Right lobe of liver (tissue), 6 donors: Measurements from ENCODE around the gene SAPCD1. TPM values are rescaled to one million over a fixed set of nuclear protein-coding genes. Genes with fewer than 3 reads are reported as not detected.

ENCODE experiments used
- ATAC-seq, 4 donors: fragments of 200-7000 bp; cut with Tn5 transposase; one replicate each; pipeline ENCODE4 v1.9.1; 2020; ENCODE audit warnings: mild to moderate bottlenecking in 4 of 4, moderate library complexity in 4 of 4
- DNase-seq, 3 donors: peaks; one replicate each; pipeline ENCODE4 v3.0.0-alpha.2; 2020
- H3K27ac ChIP-seq, 3 donors: fragments of 200-600 bp; one replicate each; pipeline ENCODE4 v1.8.0; 2022
- H3K27me3 ChIP-seq, 2 donors: fragments of 200-600 bp; one replicate each; pipeline ENCODE4 v1.8.0; 2022
- H3K36me3 ChIP-seq, 4 donors: fragments of 200-600 bp; sonication (generic) in 1 of 4; one replicate each; pipeline versions ENCODE4 v1.5.1 to v1.8.0; 2017 to 2022; ENCODE audit warnings: control low read depth in 1 of 4
- H3K4me1 ChIP-seq, 4 donors: fragments of 200-600 bp; sonication (generic) in 1 of 4; one replicate each; pipeline versions ENCODE4 v1.5.1 to v1.8.0; 2017 to 2022; ENCODE audit warnings: control low read depth in 1 of 4
- H3K4me3 ChIP-seq, 3 donors: fragments of 200-600 bp; one replicate each; pipeline ENCODE4 v1.8.0; 2022
- H3K9me3 ChIP-seq, 4 donors: fragments of 200-600 bp; sonication (generic) in 1 of 4; one replicate each; pipeline versions ENCODE4 v1.5.1 to v1.8.0; 2017 to 2022; ENCODE audit warnings: control low read depth in 1 of 4
- POLR2A ChIP-seq: fragments of 450-650 bp; IDR thresholded peaks from one replicate; pipeline ENCODE4 v1.6.1; 2017; ENCODE audit warnings: antibody characterized with exemption, mild to moderate bottlenecking
- WGBS: methylation state at CpG from one replicate; pipeline ENCODE4 v1.1.6; 2018; ENCODE audit warnings: low coverage, low lambda C conversion rate; ENCODE audit not compliant: insufficient coverage; ENCODE audit errors: missing lambda C conversion rate; 5-methylcytosine and 5-hydroxymethylcytosine counted together
- intact Hi-C, 2 donors: fragments of 100-400 bp; cut with DNase I; formaldehyde crosslinking; loops; one replicate each; pipeline versions ENCODE4 v1.11.2 to v1.14.1; 2022
- total RNA-seq, 6 experiments: library from RNA; depleted of rRNA in 2 of 6; stranded (reverse); fragments of >200 nt in 2 of 6; fragmentation: NEBNext Ultra II Directional in 3 of 6; extraction: Animal tissue kit (Norgen Biotek cat#: 25700) in 3 of 6; gene quantifications; one replicate each; pipeline versions ENCODE4 v1.1.0 to v1.2.4, GENCODE V29; 2016 to 2023
- TF ChIP-seq, protein P1 (sequence below), 4 donors: fragments of 200-600 bp in 3 of 4; fragments of 450-650 bp in 1 of 4; IDR thresholded peaks; one replicate each; pipeline versions ENCODE4 v1.5.1 to v1.8.0; 2016 to 2022; ENCODE audit warnings: antibody characterized with exemption in 4 of 4, mild to moderate bottlenecking in 2 of 4
- donor health status: DM: no; HTN: yes; CAD: no.
- donor health status: DM: no; HTN: no; CAD: no.
- donor health status: DM: no; HTN: no; CAD: no.
- donor health status: DM: no; HTN: yes; CAD: no.
- donor health status: DM: no; HTN: yes; CAD: no.

Gene SAPCD1
- total RNA-seq, 6 experiments from 2014 or later = 0.62 to 1.6 (median 0.90) TPM; not detected in 1

- H3K27me3 ChIP-seq = no peaks in the 10 kb centered on the region
- no peak overlapping the region for H3K4me3 ChIP-seq
- no peaks in the 10 kb centered on the region for H3K9me3 ChIP-seq
- H3K27ac ChIP-seq = peak overlapping the region in 1 of 3 donors; percentile 58
- no peak for DNase-seq
- peaks cover 0 to 24% (median 11%) of the 10 kb centered on the region in 4 donors for H3K36me3 ChIP-seq
- no peak for ATAC-seq
- peaks cover 0 to 27% (median 6%) of the 10 kb centered on the region in 4 donors for H3K4me1 ChIP-seq
- WGBS = 80% methylated on average over 2 of the region's 5 CpGs
- intact Hi-C loops = loop anchor here (10.0 kb wide), 1 partner anchor 57 kb away; no protein-coding TSS in a partner anchor
- no peak for TF ChIP-seq POLR2A
- TF ChIP-seq, protein P1, sequence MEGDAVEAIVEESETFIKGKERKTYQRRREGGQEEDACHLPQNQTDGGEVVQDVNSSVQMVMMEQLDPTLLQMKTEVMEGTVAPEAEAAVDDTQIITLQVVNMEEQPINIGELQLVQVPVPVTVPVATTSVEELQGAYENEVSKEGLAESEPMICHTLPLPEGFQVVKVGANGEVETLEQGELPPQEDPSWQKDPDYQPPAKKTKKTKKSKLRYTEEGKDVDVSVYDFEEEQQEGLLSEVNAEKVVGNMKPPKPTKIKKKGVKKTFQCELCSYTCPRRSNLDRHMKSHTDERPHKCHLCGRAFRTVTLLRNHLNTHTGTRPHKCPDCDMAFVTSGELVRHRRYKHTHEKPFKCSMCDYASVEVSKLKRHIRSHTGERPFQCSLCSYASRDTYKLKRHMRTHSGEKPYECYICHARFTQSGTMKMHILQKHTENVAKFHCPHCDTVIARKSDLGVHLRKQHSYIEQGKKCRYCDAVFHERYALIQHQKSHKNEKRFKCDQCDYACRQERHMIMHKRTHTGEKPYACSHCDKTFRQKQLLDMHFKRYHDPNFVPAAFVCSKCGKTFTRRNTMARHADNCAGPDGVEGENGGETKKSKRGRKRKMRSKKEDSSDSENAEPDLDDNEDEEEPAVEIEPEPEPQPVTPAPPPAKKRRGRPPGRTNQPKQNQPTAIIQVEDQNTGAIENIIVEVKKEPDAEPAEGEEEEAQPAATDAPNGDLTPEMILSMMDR (IDR thresholded peaks at IDR 0.05) = no peak
These were observed 15.7 kb downstream of the SAPCD1 start for GRCh38 chr6:31778193-31778592.

DNA sequence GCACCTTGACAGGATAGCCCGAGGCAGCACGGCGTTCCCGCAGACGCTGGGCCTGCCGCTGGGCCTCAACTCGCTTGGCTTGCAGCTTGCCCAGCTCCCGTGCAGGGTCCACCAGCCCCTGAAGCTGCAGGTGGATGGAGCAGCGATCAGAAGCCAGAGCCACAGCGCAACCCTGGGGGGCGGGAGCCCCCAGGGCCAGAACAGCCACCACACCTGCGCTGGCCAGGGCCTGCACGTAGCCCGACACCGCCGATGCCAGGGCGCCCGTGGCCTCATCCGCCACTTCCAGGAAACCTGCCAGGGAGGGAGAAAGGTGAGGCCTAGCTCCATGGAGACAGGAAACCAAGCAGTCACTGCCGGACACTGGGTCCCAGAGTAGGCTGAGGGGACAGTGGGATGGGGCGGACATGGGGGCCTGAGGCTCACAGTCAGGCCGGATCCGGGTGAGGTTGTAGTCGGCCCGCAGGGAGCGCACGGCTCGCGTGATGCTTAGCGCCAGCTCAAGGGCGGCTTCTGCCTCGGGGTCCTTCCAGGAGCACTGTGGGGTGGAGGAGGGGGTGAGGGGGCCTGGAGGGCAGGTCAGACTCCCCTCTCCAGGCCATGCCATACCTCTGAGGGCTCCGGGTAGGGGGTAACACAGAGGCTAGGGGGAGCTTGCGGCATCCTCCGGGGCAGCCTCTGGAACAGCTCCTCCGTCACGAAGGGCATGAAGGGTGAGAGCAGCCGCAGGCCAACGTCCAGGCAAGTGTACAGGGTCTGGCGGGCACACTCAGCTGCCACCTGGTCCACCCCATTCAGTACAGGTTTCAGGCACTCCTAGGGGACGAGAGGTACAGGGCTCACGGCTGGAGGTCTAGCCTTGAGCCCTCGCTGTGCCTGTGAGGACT lies 16.8 kb downstream of the SAPCD1 start:
- no peak overlapping the region for H3K4me3 ChIP-seq
- H3K4me1 ChIP-seq = peaks cover 0 to 25% (median 6%) of the 10 kb centered on the region in 4 donors
- intact Hi-C loops = loop anchor here (10.0 kb wide), 1 partner anchor 56 kb away; no protein-coding TSS in a partner anchor
- H3K27ac ChIP-seq = no peak overlapping the region
- H3K36me3 ChIP-seq = peaks cover 0 to 31% (median 15%) of the 10 kb centered on the region in 4 donors
- no CpG with 5 or more reads among the region's 43 CpGs for WGBS
- ATAC-seq = peak in 1 of 4 donors; percentile 17
- no peaks in the 10 kb centered on the region for H3K27me3 ChIP-seq
- DNase-seq = peak in 2 of 3 donors; percentile 48 to 78
- TF ChIP-seq, protein P1 (IDR thresholded peaks at IDR 0.05) = no peak
- no peak for TF ChIP-seq POLR2A
- no peaks in the 10 kb centered on the region for H3K9me3 ChIP-seq

GRCh38 chr6:31779908-31780307 lies 17.5 kb downstream of the SAPCD1 start:
- Histone ChIP-seq H3K36me3 (peaks cover 0 to 38% (median 18%) of the 10 kb centered on the region in 4 donors), H3K4me3 (no peak overlapping the region), H3K27me3 (no peaks in the 10 kb centered on the region), H3K27ac (no peak overlapping the region), H3K9me3 (no peaks in the 10 kb centered on the region), H3K4me1 (peaks cover 0 to 25% (median 6%) of the 10 kb centered on the region in 4 donors)
- DNase-seq (no peak), ATAC-seq (no peak)
- WGBS = no CpG with 5 or more reads among the region's 10 CpGs
- intact Hi-C loops = loop anchor here (10.0 kb wide), 1 partner anchor 55 kb away; no protein-coding TSS in a partner anchor
- TF ChIP-seq POLR2A = no peak
- TF ChIP-seq, protein P1 (IDR thresholded peaks at IDR 0.05) = no peak

DNA sequence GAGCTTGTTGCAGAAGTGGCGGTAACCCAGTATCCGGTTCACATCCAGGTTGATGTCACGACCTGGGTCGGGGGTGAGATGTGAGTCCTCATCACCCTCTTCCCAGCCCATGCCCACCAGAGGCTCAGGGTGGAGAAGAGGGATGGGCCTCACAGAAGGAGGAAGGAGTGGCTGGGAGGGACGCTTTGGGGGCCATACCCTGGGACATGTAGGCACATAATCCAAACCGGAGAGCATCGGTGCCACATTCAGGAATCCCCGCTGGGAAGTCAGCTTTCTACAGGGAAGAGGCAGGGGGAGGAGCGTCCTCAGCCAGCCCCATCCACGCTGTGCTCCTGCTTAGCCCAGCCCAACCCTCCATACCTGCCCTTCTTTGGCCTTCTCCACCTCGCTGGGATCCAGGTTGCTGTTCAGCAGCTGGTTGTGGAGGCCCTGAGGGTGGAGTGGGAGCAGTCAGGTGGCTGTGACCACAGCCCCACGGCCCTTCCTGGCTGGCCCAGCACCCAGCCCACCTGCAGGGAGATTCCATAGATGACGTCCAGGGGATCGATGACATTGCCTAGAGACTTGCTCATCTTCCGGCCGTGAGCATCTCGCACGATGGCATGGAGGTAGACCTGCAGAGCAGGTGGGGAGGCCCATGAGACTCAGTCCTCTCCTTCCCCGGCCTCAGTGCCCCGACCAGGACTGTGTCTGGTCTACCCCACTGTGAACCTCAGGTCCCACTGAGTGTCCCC lies 18.2 kb downstream of the SAPCD1 start:
- TF ChIP-seq, protein P1 (IDR thresholded peaks at IDR 0.05) = no peak
- TF ChIP-seq POLR2A = no peak
- Histone ChIP-seq H3K36me3 (peaks cover 0 to 43% (median 22%) of the 10 kb centered on the region in 4 donors), H3K4me1 (peaks cover 0 to 19% (median 6%) of the 10 kb centered on the region in 4 donors), H3K27ac (no peak overlapping the region), H3K9me3 (no peaks in the 10 kb centered on the region), H3K4me3 (no peak overlapping the region), H3K27me3 (no peaks in the 10 kb centered on the region)
- intact Hi-C loops = no loop called here
- WGBS = 57% methylated on average over 1 of the region's 20 CpGs
- no peak for ATAC-seq
- no peak for DNase-seq
